ENCODE measurements around the gene NACC2.

Gene NACC2

DNA sequence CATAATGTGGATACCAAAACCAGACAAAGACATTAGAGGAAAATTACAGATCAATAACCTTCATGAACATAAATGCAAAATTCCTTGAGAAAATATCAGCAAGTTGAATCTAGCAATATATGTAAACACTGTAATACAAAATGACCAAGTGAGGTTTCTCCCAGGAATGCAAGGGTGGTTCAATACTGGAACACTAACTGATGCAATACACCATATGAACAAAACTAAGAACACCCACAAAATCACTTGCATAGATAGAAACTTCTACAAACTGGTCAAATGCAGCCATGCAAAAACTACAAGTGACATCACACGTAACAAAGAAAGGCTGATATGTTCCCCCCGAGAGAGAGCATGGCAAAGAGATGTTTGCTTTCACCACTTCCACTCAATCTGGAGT, 55.6 kb downstream of the NACC2 start:
- TF ChIP-seq, protein P1, sequence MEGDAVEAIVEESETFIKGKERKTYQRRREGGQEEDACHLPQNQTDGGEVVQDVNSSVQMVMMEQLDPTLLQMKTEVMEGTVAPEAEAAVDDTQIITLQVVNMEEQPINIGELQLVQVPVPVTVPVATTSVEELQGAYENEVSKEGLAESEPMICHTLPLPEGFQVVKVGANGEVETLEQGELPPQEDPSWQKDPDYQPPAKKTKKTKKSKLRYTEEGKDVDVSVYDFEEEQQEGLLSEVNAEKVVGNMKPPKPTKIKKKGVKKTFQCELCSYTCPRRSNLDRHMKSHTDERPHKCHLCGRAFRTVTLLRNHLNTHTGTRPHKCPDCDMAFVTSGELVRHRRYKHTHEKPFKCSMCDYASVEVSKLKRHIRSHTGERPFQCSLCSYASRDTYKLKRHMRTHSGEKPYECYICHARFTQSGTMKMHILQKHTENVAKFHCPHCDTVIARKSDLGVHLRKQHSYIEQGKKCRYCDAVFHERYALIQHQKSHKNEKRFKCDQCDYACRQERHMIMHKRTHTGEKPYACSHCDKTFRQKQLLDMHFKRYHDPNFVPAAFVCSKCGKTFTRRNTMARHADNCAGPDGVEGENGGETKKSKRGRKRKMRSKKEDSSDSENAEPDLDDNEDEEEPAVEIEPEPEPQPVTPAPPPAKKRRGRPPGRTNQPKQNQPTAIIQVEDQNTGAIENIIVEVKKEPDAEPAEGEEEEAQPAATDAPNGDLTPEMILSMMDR (IDR thresholded peaks at IDR 0.05), result no peak
- no peaks in the 10 kb centered on the region for H3K36me3 ChIP-seq (ENCODE audit: control insufficient read depth, insufficient read depth, low read length)
- no peaks in the 10 kb centered on the region for H3K9me3 ChIP-seq (ENCODE audit: control insufficient read depth, low read length)
- H3K9ac ChIP-seq, result no peak overlapping the region
- H2AFZ ChIP-seq, result no peak overlapping the region
- H3K27ac ChIP-seq, result no peak overlapping the region
- no peaks in the 10 kb centered on the region for H3K4me1 ChIP-seq
- no peak overlapping the region for H3K4me3 ChIP-seq (ENCODE audit: low read depth, low read length)
- no peaks in the 10 kb centered on the region for H3K27me3 ChIP-seq (ENCODE audit: control insufficient read depth, insufficient read depth, low read length)
- H3K4me2 ChIP-seq (ENCODE audit: low read length), result no peak overlapping the region
- H3K79me2 ChIP-seq, result no peaks in the 10 kb centered on the region

DNA sequence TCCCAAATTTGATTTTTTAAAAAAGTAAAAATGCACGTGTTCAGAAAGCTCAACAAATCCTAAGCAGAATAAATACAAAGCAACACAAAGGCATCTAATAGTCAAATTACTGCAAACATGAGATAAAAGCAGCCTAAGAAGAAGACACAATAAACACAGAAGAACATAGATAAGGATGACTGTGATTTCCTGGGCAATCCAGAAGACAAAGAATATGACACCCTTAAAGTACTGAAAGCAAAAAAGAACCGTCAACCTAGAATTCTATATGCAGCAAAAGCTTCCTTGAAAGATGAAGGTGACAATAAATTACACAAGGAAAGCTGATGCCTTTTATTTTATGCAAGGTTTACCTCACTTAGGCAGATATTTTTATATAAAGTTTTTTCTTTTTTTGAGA, 58.2 kb downstream of the NACC2 start:
- Histone ChIP-seq H3K9me3 (ENCODE audit: control insufficient read depth, low read length) (no peaks in the 10 kb centered on the region), H2AFZ (no peak overlapping the region), H3K27ac (no peak overlapping the region), H3K4me2 (ENCODE audit: low read length) (no peak overlapping the region), H3K4me3 (ENCODE audit: low read depth, low read length) (no peak overlapping the region), H3K79me2 (no peaks in the 10 kb centered on the region), H3K4me1 (no peaks in the 10 kb centered on the region), H3K27me3 (ENCODE audit: control insufficient read depth, insufficient read depth, low read length) (no peaks in the 10 kb centered on the region), H3K9ac (no peak overlapping the region), H3K36me3 (ENCODE audit: control insufficient read depth, insufficient read depth, low read length) (no peaks in the 10 kb centered on the region)
- TF ChIP-seq, protein P1 (IDR thresholded peaks at IDR 0.05), result no peak

DNA sequence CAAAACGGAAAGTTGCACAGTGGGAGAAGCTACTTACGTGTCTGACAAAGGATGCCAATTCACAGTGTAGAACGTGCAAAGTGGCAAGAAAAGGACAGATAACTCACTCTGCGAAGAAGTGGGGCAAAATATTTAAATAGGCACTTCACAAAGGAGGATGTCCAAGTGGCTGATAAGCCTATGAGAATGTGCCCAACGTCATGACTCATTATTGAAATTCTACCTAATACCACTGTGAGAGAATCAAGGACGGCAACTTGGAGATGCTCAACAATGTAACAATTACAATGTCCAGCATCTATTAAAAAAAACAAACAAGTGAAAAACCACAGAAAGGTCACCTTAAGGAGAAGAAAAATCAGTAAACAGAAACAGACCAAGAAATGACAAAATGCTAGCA, 59.0 kb downstream of the NACC2 start:
- H3K9me3 ChIP-seq (ENCODE audit: control insufficient read depth, low read length), result no peaks in the 10 kb centered on the region
- no peak overlapping the region for H3K9ac ChIP-seq
- no peaks in the 10 kb centered on the region for H3K36me3 ChIP-seq (ENCODE audit: control insufficient read depth, insufficient read depth, low read length)
- TF ChIP-seq, protein P1 (IDR thresholded peaks at IDR 0.05), result no peak
- H3K79me2 ChIP-seq, result no peaks in the 10 kb centered on the region
- H3K4me2 ChIP-seq (ENCODE audit: low read length), result no peak overlapping the region
- H3K4me1 ChIP-seq, result no peaks in the 10 kb centered on the region
- no peak overlapping the region for H3K4me3 ChIP-seq (ENCODE audit: low read depth, low read length)
- no peaks in the 10 kb centered on the region for H3K27me3 ChIP-seq (ENCODE audit: control insufficient read depth, insufficient read depth, low read length)
- H2AFZ ChIP-seq, result no peak overlapping the region
- H3K27ac ChIP-seq, result no peak overlapping the region

DNA sequence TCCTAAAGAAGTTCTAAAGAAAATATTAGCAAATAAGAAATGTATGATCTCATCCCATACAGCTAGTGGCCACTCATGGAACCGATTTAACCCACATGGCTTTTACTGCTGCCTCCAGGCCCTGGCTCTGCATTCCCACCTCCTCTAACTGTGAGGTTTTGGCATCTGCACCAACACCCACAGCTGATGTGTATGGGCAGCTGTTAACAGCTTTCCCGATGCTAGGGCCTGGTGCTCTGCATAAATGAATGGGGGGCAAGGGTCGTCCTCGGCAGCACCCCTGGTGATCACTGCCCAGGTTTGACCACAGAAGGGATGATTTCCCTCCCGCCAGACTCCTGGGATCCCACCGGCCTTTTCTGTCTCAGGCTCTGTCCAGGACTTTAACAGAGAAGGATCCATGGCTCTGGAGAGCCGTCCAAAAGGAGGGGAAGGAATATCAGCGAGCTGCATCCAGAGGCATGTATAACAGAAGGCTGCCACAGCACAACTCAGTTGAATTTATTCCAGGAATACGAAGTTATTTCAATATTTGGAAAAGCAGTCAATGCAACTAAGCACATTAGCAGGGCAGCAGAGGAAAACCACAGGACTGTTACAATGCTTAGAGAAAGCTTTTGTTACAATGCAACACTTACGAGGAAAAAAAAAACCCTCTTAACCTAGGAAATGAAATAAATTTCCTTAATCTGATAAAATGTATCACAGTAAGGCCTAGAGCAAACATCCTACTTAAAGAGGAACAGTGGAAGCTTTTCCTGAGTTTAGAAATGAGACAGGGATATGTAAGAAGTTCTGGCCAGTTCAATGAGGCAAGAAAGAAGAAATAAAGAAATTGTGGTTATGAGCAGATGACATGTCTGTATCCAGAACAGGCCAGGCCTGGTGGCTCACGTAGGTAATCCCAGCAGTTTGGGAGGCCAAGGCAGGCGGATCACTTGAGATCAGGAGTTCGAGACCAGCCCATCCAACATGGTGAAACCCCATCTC, 63.1 kb downstream of the NACC2 start:
- Histone ChIP-seq H3K27me3 (ENCODE audit: control insufficient read depth, insufficient read depth, low read length) (no peaks in the 10 kb centered on the region), H3K4me1 (no peaks in the 10 kb centered on the region), H3K9me3 (ENCODE audit: control insufficient read depth, low read length) (no peaks in the 10 kb centered on the region), H3K79me2 (peaks cover 5% of the 10 kb centered on the region), H3K4me3 (ENCODE audit: low read depth, low read length) (no peak overlapping the region), H3K4me2 (ENCODE audit: low read length) (no peak overlapping the region), H2AFZ (no peak overlapping the region), H3K27ac (no peak overlapping the region), H3K36me3 (ENCODE audit: control insufficient read depth, insufficient read depth, low read length) (no peaks in the 10 kb centered on the region), H3K9ac (no peak overlapping the region)
- TF ChIP-seq, protein P1 (IDR thresholded peaks at IDR 0.05), result no peak

All from parathyroid adenoma (tissue), 2 donors.